HG03571 (cell line): ENCODE measurements around the gene C11orf71.

ENCODE experiments used
- ATAC-seq: cut with Tn5 transposase; IDR thresholded peaks from one replicate; pipeline ENCODE4 v1.9.1; 2021; ENCODE audit not compliant: unreplicated experiment

C11orf71 gene

GRCh38 chr11:114400216-114400914 is at the start of gene C11orf71, which contains the start of gene RBM7:
Gene C11orf71 (minus strand): TSS chr11:114400511. CDS start chr11:114400331, 180 bp downstream.
Gene RBM7 (plus strand): TSS chr11:114400666. CDS start chr11:114400672, 6 bp downstream.
- ATAC-seq: peak; percentile 95

DNA sequence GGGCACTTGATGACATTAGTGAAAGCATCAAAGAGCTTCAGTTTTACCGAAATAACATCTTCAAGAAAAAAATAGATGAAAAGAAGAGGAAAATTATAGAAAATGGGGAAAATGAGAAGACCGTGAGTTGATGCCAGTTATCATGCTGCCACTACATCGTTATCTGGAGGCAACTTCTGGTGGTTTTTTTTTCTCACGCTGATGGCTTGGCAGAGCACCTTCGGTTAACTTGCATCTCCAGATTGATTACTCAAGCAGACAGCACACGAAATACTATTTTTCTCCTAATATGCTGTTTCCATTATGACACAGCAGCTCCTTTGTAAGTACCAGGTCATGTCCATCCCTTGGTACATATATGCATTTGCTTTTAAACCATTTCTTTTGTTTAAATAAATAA is 49.5 kb upstream of the C11orf71 start:
- ATAC-seq: no peak

- no peak for ATAC-seq
These were observed 48.6 kb upstream of the C11orf71 start for GRCh38 chr11:114448749-114449482.

DNA sequence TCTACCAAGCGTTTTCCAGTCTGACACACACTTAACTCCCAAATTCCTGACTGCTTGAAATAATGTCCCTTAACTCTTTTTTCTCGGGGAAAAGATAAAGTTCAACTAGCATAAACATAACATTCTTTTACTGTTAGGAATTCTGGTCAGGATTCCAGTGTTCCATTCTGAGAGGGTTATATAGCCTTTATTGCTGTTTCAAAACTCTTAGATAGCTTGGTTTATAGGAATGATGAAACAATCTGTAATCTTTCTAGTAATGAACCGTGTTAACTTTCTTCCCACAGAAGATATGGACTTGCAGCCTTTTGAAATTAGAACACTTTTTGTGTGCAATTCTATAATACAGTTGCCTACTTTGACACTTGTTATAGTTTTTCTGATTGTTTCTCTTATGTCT is 47.6 kb upstream of the C11orf71 start:
- ATAC-seq: no peak

DNA sequence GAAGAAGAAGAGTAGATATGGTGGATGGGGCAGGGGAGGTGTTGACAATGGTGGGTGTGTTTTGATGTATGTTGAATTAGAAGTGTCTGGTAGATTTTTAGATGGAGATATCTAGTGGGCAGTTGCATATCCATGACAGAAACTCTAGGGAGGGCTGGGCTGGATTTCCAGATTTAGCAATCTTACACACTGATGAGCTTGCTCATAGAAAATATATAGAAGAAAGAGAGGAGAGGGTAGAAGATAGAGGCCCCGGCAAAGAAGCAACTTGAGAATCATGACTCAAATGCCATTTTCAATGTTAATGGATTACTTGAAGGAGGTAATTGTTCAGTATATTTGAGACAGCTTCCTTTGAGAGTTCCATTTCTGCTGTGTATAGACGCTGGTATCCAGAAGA is 47.1 kb upstream of the C11orf71 start:
- ATAC-seq: no peak

- no peak for ATAC-seq
These were observed 42.2 kb upstream of the C11orf71 start for GRCh38 chr11:114442536-114442935.

GRCh38 chr11:114441921-114442320 is 41.6 kb upstream of the C11orf71 start:
- no peak for ATAC-seq

GRCh38 chr11:114440971-114441763 is 40.9 kb upstream of the C11orf71 start:
- ATAC-seq: no peak

DNA sequence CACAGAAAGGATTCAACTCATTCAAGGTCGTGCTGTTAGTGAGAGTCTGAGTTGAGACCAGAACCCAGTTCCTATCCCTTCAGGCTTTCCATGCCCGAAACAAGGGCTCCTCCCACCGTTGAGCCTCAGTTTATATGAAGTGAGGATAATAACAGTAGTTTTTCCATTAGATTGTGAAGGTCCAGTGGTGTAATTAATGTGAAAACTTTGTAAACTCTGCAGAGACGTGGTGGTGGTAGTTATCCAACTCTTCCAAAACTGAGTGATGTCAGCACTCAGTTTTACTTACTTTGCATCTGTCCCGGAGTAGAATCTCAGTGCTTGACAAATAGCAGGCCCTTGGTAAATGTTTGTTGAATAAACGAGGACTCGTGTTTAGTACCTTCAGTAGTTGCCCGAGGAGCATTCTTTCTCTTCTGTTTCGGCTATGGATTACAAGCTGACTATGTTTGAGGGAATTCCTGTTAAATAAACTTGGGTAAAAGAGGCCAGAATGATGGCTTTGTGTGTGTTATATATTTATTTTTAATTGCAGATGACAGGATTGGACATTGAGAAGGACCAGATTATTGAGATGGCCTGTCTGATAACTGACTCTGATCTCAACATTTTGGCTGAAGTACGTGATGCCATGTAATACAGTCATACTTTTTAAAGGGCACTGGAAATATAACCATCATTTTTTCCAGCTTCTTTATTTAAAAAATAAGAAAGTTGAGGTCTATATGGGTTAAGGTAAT is 40.0 kb upstream of the C11orf71 start:
- no peak for ATAC-seq

GRCh38 chr11:114439229-114440120 is 39.2 kb upstream of the C11orf71 start, which contains the start of gene REXO2:
Gene REXO2 (plus strand): TSS chr11:114439467. CDS start chr11:114439529, 62 bp downstream.
- ATAC-seq: peak; percentile 99

DNA sequence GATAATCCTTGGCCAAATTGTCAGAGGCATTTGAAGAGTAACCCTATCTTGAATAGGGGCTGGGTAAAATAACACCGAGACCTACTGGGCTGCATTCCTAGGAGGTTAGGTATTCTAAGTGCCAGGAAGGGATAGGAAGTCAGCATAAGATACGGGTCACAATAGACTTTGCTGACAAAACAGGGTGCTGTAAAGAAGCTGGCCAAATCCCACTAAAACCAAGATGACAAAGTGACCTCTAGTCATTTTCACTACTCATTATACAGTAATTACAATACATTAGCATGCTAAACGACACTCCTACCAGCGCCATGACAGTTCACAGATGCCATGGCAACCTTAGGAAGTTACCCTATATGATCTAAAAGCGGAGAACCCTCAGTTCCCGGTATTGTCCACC is 38.0 kb upstream of the C11orf71 start:
- ATAC-seq: no peak

- ATAC-seq: no peak
These were observed 33.1 kb upstream of the C11orf71 start for GRCh38 chr11:114433376-114433775.

- no peak for ATAC-seq
These were observed 32.6 kb upstream of the C11orf71 start for GRCh38 chr11:114432893-114433292.

GRCh38 chr11:114430290-114430689 is 30.0 kb upstream of the C11orf71 start:
- ATAC-seq: no peak

GRCh38 chr11:114426280-114426679 is 26.0 kb upstream of the C11orf71 start:
- ATAC-seq: no peak

- ATAC-seq: no peak
These were observed 16.2 kb upstream of the C11orf71 start for GRCh38 chr11:114416441-114416961.

- no peak for ATAC-seq
These were observed 13.6 kb upstream of the C11orf71 start for GRCh38 chr11:114413958-114414357.

DNA sequence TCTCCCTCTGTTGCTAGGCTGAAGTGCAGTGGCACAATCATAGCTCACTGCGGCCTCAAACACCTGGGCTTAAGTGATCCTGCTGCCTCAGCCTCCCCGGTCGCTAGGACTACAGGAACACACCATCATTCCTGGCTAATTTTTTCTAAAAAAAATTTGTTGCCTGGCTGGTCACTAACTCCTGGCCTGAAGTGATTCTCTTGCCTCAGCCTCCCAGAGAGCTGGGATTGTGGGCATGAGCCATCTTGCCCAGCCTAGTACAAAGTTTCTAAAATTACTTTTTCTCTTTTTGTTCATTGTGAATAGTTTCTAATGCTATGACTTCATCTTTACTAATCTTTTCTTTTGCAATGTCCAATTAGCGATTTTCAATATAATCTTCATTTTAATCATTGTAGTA is 12.6 kb upstream of the C11orf71 start:
- no peak for ATAC-seq

DNA sequence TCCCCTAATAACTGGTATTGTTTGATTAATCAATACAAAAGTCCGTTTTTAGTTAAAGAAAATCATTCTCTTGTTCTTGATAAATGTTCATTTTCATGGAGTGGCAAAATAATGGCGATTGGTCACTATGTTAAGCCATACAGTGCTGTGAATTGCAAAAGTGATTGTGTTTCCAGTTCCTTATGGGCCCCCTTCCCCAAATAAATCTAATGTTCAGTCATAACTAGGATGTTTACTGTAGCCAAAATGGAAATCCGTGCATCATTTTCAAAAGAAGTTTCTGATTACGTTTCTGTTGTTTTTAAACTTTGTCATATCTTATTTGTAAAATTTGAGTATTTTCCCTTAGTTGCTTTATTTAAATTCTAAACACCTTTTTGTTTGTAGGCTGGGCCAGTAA is 1.0 kb upstream of the C11orf71 start:
- ATAC-seq: no peak

DNA sequence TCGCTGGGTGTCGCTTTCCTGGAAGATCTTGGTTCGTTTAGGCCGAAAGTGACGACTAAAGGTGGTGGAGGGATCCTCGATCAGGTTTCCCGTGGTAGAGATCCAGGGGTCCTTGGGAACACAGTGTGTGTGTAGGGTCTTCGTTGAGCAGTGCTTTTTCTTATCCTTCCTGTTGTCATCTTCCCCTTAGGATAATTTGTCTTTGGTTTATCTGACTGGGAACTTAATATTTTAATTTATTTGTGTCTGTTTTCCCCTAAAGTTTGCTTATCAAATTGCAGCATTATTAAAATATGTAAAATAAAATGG is 558 bp upstream of the C11orf71 start:
- no peak for ATAC-seq
